Activated CD4-positive, alpha-beta memory T cell treated with anti-CD3 and anti-CD28 coated beads for 36 hours (primary cell): Measurements from ENCODE around the gene CCDC74A. TPM values are rescaled to one million over a fixed set of nuclear protein-coding genes. Genes with fewer than 3 reads are reported as not detected.
"Not testable (repeated sequence)": the region's sequence is repeated elsewhere in the genome, so short reads cannot be mapped to it uniquely, and the experiment has no call there.

Experiments used
- CTCF ChIA-PET: fragments of 350-600 bp; sonication (Branson Sonifier 250); formaldehyde crosslinking; loops from one replicate; lab custom pipeline; 2021; ENCODE audit warnings: antibody characterized with exemption, inconsistent platforms; lab: Charles Lee
- POLR2A ChIA-PET: fragments of 350-600 bp; sonication (Branson Sonifier 250); formaldehyde crosslinking; loops from one replicate; lab custom pipeline; 2021; ENCODE audit warnings: antibody characterized with exemption; lab: Charles Lee
- DNase-seq: peaks from one replicate; pipeline ENCODE4 v3.0.0-alpha.2; 2020
- H3K27ac Mint-ChIP-seq: one replicate; pipeline ENCODE4 v1.8.0; 2021; ENCODE audit warnings: mixed read lengths
- H3K27me3 Mint-ChIP-seq: one replicate; pipeline ENCODE4 v1.8.0; 2021; ENCODE audit warnings: mixed read lengths
- H3K36me3 Mint-ChIP-seq: one replicate; pipeline ENCODE4 v1.8.0; 2021; ENCODE audit warnings: mixed read lengths
- H3K4me1 Mint-ChIP-seq: one replicate; pipeline ENCODE4 v1.8.0; 2021; ENCODE audit warnings: low read depth, mixed read lengths
- H3K4me3 Mint-ChIP-seq: one replicate; pipeline ENCODE4 v1.8.0; 2021; ENCODE audit warnings: mild to moderate bottlenecking, mixed read lengths
- H3K9me3 Mint-ChIP-seq: one replicate; pipeline ENCODE4 v1.8.0; 2021; ENCODE audit warnings: mixed read lengths
- intact Hi-C: fragments of 100-400 bp; cut with micrococcal nuclease; formaldehyde crosslinking; loops from one replicate; pipeline ENCODE4 v1.15.1; 2023
- total RNA-seq, 2 experiments: library from RNA; stranded (reverse); gene quantifications; one replicate each; pipeline ENCODE4 v1.2.3, GENCODE V29; 2021

CCDC74A gene
- 1 to 10 TPM; 5.5 to 7.0 TPM for total RNA-seq

GRCh38 chr2:131527131-131528001, at the start of gene CCDC74A:
Gene CCDC74A, plus strand, starts transcription at chr2:131527888. Its CDS starts 83 bp downstream, at chr2:131527971.
- intact Hi-C loops, result loop anchor here (1.0 to 2.0 kb wide), 3 partner anchors 35 to 373 kb away; partner anchors contain the start of gene MZT2A
- H3K36me3 Mint-ChIP-seq, H3K27me3 Mint-ChIP-seq, H3K9me3 Mint-ChIP-seq, CTCF ChIA-PET: not testable (repeated sequence)
- peak within 1 kb of the TSS; percentile 80 for H3K4me3 Mint-ChIP-seq
- peak; percentile 88 for DNase-seq
- POLR2A ChIA-PET, result interaction anchor here (1.5 kb wide), 1 partner anchor 34 kb away, joined by 5 read pairs; no protein-coding TSS in a partner anchor
- H3K4me1 Mint-ChIP-seq, result peaks cover 12% of the 10 kb centered on the region
- H3K27ac Mint-ChIP-seq, result peak within 1 kb of the TSS; percentile 49

- H3K4me3 Mint-ChIP-seq, H3K27me3 Mint-ChIP-seq, DNase-seq, POLR2A ChIA-PET, H3K27ac Mint-ChIP-seq, CTCF ChIA-PET, intact Hi-C loops, H3K9me3 Mint-ChIP-seq, H3K36me3 Mint-ChIP-seq, H3K4me1 Mint-ChIP-seq: not testable (repeated sequence)
Measured at GRCh38 chr2:131478074-131478849, 49.4 kb upstream of the CCDC74A start.

GRCh38 chr2:131478850-131479461, 48.7 kb upstream of the CCDC74A start:
- H3K4me3 Mint-ChIP-seq, intact Hi-C loops, DNase-seq, H3K27me3 Mint-ChIP-seq, POLR2A ChIA-PET, CTCF ChIA-PET, H3K27ac Mint-ChIP-seq, H3K36me3 Mint-ChIP-seq, H3K9me3 Mint-ChIP-seq, H3K4me1 Mint-ChIP-seq: not testable (repeated sequence)

DNA sequence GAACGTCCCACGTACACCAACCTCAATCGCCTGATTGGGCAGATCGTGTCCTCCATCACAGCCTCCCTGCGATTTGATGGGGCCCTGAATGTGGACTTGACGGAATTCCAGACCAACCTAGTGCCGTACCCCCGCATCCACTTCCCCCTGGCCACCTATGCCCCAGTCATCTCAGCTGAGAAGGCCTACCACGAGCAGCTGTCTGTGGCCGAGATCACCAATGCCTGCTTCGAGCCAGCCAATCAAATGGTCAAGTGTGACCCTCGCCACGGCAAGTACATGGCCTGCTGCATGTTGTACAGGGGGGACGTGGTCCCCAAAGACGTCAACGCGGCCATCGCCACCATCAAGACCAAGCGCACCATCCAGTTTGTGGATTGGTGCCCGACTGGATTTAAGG, 47.3 kb upstream of the CCDC74A start:
- H3K4me1 Mint-ChIP-seq, H3K9me3 Mint-ChIP-seq, CTCF ChIA-PET, H3K4me3 Mint-ChIP-seq, DNase-seq, intact Hi-C loops, H3K36me3 Mint-ChIP-seq, H3K27ac Mint-ChIP-seq, POLR2A ChIA-PET, H3K27me3 Mint-ChIP-seq: not testable (repeated sequence)

DNA sequence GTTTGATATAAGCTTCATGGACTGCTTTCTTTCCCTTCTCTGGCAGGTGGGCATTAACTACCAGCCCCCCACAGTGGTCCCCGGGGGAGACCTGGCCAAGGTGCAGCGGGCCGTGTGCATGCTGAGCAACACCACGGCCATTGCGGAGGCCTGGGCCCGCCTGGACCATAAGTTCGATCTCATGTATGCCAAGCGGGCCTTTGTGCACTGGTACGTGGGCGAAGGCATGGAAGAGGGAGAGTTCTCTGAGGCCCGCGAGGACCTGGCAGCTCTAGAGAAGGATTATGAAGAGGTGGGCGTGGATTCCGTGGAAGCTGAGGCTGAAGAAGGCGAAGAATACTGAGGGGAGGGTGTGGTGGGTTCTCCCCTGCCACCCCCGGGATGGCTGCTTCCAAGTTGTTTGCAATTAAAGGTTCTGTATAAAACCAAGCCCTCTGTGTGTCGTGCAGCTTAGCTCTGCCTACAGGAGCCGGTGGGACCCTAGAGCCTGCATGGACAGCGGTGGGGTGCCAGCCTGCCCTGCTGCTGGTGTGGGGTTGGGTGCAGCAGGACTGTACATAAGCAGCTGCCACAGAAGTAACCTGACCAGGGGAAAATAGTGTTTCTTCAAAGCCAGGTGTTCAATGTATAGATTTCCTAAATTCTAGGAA, 45.1 kb upstream of the CCDC74A start:
- H3K4me1 Mint-ChIP-seq, H3K36me3 Mint-ChIP-seq, H3K4me3 Mint-ChIP-seq, DNase-seq, H3K9me3 Mint-ChIP-seq, H3K27ac Mint-ChIP-seq, POLR2A ChIA-PET, intact Hi-C loops, H3K27me3 Mint-ChIP-seq: not testable (repeated sequence)
- CTCF ChIA-PET, result interaction anchor here (1.1 kb wide), 1 partner anchor 9 kb away, joined by 3 read pairs; the partner anchor contains the start of gene MZT2A

DNA sequence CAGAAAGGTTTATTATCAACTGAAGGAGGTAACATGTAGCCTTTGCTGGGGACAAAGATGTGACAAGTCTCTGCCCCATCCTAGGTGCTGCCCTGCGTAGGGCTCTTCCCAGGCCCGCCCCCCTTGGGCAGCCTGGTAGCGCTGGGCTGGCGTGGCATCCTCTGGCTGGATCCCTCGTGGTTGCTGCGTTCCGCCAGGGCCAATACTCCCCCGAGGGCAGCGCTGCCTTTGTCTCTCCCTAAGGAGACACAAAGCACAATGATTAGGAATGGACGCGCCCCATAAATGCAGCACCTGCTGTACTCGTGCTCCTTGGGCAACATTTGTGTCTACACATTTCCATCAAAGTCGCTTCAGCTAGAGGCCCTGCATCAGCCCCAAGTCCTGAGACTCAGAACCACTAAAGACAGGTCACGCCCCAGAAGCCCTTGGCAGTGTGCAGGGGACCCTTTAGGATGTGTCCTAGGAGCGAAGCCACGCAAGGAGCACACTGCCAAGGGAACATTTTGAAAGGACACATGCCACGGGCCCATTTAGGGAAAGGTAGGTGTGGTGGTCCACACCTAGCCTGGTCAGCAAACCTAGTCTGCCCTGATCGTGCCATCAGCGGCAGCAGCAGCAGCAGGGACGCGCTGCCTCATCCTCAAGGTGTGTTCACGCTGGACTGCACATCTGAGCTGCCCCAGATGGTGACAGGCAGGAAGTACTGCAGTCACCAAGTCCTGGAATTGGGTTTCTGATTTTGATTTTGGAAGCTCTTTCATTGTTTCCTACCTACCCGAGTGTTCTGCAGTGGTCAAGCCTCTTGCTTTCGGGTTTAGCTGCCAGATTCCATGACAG, 43.5 kb upstream of the CCDC74A start:
- POLR2A ChIA-PET, intact Hi-C loops: not testable (repeated sequence)
- CTCF ChIA-PET, result interaction anchor here (0.8 kb wide), 1 partner anchor 9 kb away, joined by 5 read pairs; no protein-coding TSS in a partner anchor

GRCh38 chr2:131484906-131485460, 42.7 kb upstream of the CCDC74A start:
- H3K4me1 Mint-ChIP-seq, H3K4me3 Mint-ChIP-seq, CTCF ChIA-PET, intact Hi-C loops, H3K27me3 Mint-ChIP-seq, POLR2A ChIA-PET, DNase-seq, H3K27ac Mint-ChIP-seq, H3K9me3 Mint-ChIP-seq: not testable (repeated sequence)
- H3K36me3 Mint-ChIP-seq, result peaks cover 13% of the 10 kb centered on the region

More for the DNA sequence above, 43.5 kb upstream of the CCDC74A start:
- not testable (repeated sequence) for H3K27ac Mint-ChIP-seq, H3K4me1 Mint-ChIP-seq, DNase-seq, H3K27me3 Mint-ChIP-seq, H3K9me3 Mint-ChIP-seq, H3K4me3 Mint-ChIP-seq
- peaks cover 11% of the 10 kb centered on the region for H3K36me3 Mint-ChIP-seq

DNA sequence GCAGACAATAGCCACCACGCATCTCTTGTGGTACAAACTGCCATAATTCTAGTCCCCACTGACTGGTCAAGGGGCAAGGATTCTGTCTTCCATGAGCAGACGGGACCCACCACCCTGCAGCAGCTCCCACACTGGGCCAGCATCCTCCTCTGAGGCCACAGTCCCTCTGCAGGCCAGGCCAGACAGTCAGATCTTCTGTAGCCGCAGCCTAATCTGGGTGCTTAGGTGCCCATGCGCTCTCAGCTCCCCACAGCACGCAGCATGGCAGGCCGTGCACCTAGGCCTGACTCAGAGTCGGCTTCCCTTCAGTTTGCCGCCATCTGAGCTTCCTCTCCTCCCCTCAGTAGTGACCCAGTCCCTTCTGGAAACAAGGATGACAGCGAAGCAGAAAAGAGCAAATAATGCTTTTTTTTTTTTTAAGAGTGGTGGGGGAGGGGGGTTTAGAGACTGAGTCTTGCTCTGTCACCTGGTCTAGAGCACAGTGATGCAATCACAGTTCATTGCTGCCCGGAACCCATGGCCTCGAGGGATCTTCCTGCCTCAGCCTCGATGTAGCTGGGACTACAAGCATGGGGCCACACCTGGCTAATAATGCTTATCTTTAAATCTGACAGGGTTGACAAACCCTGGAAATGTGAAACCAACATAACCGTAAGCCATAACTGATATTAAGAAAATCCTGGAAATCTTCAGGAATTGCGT, 41.3 kb upstream of the CCDC74A start:
- H3K9me3 Mint-ChIP-seq, intact Hi-C loops: not testable (repeated sequence)
- peaks cover 20% of the 10 kb centered on the region for H3K36me3 Mint-ChIP-seq

GRCh38 chr2:131488306-131489205, 39.1 kb upstream of the CCDC74A start:
- Mint-ChIP-seq H3K27me3 (no peaks in the 10 kb centered on the region), H3K4me3 (no peak overlapping the region), H3K27ac (no peak overlapping the region), H3K36me3 (peaks cover 21% of the 10 kb centered on the region), H3K9me3 (no peaks in the 10 kb centered on the region), H3K4me1 (peaks cover 18% of the 10 kb centered on the region)
- intact Hi-C loops, result no loop called here
- CTCF ChIA-PET, result no interaction called here
- no peak for DNase-seq
- POLR2A ChIA-PET, result no interaction called here

More for the DNA sequence above, 41.3 kb upstream of the CCDC74A start:
- peaks cover 18% of the 10 kb centered on the region for H3K4me1 Mint-ChIP-seq
- not testable (repeated sequence) for H3K27ac Mint-ChIP-seq, DNase-seq, H3K4me3 Mint-ChIP-seq, H3K27me3 Mint-ChIP-seq
- CTCF ChIA-PET, result interaction anchor here (1.1 to 1.3 kb wide), 2 partner anchors 72 to 332 kb away, joined by 3 read pairs; no protein-coding TSS in a partner anchor
- POLR2A ChIA-PET, result interaction anchor here (0.6 kb wide), 1 partner anchor 573 kb away, joined by 3 read pairs; no protein-coding TSS in a partner anchor
